Umbilical cord (tissue), 2 donors: ENCODE measurements around the gene EGFLAM. TPM values are rescaled to one million over a fixed set of nuclear protein-coding genes. Genes with fewer than 3 reads are reported as not detected.

Experiments used
- DNase-seq: peaks from one replicate; pipeline ENCODE4 v3.0.0-alpha.2; 2015; ENCODE audit warnings: low spot score
- total RNA-seq: library from RNA; depleted of rRNA; stranded (reverse); fragments of >200 nt; gene quantifications from one replicate; pipeline ENCODE4 v1.2.3, GENCODE V29; 2014; ENCODE audit warnings: low replicate concordance; ENCODE audit not compliant: insufficient read depth

EGFLAM gene
- total RNA-seq, 1 donor from 2014 or later = 6.0 TPM

DNA sequence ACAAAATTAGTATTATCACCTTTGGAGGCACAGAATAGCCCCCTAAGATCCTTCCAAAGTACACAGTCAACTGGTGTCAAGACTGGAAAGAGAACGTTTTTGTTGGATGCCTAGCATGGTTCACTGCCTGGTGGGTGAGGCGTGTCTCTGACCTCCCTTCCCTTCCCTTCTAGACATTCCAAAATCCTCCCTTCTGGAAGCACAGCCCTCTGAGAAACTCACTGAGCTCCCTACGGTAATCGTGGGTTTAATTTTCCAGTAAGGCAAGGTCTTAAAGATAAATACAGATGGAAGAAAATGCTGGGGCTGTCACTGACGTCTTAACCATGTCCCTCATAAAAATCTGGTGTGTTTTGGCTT, 159.3 kb downstream of the EGFLAM start:
- peak; percentile 25 for DNase-seq

DNA sequence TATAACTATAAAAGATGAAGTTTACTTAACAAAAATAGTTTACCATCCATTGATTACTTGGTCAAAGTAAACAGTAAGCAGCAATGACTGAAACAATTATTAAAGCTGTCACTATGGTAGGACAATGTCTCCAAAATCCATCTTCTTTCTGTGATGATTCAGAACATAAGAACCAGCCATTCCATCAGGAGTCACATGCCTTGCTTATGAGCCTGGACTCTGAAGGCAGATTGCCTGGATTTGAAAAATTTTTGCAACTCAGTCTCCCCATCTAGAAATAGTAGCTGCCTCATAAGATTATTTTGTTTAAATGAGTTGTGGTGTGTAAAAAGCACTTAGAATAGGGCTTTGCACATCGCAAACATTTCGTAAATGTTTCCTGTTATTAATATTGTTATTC, 161.9 kb downstream of the EGFLAM start:
- DNase-seq = no peak

- peak; percentile 67 for DNase-seq
Measured at GRCh38 chr5:38420691-38421390, 162.5 kb downstream of the EGFLAM start.

DNA sequence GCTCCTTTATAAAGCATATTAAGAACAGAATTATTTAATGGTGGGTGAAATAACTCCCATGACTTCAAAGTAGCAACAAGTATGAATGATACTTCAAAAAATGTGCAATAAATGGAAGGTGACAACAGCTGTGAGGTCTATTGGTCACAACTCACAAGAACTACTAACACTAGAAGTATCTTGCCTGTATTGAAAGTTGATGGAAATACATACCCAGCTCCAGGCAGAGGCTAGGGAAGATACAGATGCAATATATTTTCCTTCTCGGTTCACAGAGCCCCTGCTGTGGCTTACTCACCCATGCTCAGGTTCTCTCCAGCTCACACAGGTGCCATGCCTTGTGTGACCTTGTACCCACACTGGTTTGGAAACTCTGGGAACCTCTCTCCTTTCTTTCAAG, 164.3 kb downstream of the EGFLAM start:
- no peak for DNase-seq

DNA sequence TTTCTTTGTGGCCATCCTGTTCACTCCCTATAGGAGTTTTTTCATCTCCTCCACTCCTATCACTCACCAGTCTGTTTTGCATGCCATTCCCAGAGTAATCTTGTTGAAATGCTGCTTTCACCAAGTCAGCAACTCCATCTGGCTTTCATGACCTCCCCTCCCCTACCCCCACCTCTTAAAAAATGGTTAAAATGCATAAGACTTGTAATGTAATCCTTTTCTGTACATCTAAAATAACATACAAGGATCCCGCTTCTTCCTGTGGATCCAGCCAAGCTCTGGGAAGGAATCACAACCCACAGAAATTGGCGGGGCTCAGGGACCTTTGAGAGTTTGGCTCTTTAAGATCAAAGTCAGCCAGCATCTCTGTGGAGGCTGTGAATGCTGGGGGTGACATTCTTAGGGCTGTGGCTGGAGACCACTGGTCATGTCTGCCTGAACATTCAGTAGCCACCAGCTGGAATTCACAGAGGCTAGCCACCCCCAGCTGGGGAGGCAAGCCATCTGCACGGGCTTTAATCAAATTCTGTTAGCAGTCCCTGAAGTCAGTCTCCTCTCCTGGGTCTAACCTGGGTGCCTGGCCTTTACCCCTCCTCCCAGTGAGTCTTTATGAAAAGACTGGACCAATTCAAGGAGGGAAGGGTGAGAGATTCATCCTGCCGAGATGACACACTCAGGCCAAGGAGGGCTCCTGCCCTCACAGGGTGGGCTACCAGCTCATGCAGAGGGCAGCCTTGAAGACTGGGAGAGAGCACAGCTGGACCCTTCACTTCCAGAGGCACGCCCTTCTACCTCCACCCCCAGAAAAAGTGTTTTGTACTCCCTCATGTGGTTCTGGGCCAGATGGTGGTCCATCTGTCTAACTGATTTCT, 165.2 kb downstream of the EGFLAM start:
- no peak for DNase-seq

GRCh38 chr5:38424148-38425060, 166.0 kb downstream of the EGFLAM start:
- DNase-seq = no peak

GRCh38 chr5:38426490-38426889, 168.1 kb downstream of the EGFLAM start:
- DNase-seq = no peak

GRCh38 chr5:38426986-38427950, 168.9 kb downstream of the EGFLAM start:
- DNase-seq = no peak

DNA sequence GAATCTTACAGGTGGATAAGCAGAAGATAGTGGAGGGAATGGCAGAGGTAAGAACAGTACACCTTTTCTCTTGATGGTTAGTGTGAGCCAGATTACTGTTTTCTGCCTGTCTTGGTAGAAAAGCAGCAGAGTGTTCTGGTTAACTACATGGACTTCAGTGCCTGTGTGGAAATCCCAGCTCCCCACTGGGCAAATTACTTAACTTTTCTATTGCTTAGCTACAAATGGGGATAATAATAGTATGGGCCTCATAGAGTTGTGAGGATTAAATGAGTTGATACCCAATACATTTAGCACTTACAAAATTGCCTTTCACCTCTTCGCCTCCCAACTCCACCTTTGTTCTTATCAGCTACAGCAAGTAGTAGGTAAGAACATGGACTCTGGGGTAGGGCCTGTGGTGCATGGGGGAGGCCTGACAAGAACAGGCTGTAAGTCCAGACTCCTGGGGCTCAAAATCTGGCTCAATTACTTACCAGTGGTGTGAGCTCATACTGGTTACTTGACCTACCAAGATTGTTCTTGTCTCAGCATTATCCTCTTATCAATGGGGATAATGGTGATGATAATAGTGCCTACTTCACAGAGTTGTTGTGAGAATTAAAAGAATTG, 173.0 kb downstream of the EGFLAM start:
- DNase-seq = no peak

- DNase-seq = peak; percentile 93
Measured at GRCh38 chr5:38433160-38433861, 175.0 kb downstream of the EGFLAM start.

- peak; percentile 43 for DNase-seq
Measured at GRCh38 chr5:38434966-38435705, 176.8 kb downstream of the EGFLAM start.

DNA sequence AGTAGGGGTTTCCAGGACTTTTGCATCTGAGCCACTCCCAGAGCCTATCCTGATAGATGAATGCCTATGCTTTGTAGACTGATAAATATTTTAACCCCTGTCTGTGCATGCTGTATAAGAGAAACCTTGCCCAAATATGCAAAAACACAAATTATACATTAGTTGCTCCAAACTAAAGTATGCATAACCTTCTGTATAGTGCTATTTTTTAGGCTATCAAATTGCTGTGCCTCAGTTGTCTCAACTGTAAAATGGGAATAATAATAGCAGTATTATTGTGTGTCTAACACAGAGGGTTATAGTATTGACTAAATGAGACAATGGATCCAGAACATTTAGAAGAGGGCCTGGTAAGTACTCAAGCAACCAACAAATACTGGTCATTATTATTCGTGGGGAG, 180.4 kb downstream of the EGFLAM start:
- DNase-seq = no peak

DNA sequence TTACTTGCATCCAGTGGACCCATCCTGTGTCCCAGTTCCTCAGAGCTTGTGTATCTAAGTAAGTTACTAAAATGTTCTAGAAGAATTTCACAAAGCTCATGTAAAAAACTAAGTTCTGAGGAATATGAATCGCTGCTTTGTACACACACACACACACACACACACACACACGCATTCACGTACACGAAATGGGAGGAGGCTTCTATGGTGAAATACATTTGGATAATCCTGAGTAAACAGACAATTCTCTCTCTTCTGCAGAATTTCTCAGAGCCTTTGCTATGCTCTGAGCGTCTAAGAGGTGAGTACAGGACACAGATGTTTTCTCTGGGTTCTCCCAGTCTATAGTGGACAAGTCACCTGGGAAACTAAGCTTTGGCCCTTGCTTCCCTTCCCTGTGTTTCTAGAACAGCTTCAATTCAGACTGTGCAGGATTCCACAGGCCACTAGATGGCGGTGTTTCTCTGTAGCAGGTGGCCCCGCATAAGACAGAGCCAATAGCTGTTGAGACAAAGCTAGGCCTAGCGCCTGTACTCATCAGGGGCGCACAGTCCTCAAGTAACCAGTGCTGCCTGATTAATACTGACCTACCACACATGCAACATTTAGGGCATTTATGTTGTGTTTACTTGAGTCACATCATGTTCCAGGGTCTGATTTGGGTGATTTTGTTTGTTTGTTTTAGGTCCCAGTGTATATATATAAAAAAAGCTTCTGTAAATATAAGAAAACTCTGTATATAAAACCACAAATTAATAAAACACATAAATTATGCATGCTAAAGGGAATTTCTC, 183.3 kb downstream of the EGFLAM start:
- DNase-seq = peak; percentile 93

DNA sequence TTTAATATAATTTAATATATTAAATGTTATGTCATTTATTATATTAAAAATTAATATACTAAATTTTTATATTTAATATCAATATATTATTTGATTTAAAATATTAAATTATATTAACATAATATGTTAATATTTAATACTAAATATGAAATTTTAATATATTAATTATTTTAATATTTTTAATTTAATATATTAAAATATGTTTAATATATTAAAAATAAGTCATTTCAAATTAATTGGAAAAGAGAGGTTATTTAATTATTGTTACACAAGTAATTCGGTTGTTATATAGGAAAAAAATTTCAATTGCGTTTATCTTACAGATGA, 183.9 kb downstream of the EGFLAM start:
- no peak for DNase-seq

GRCh38 chr5:38443390-38443789, 185.0 kb downstream of the EGFLAM start:
- DNase-seq = no peak

- no peak for DNase-seq
Measured at GRCh38 chr5:38445374-38446028, 187.1 kb downstream of the EGFLAM start.

DNA sequence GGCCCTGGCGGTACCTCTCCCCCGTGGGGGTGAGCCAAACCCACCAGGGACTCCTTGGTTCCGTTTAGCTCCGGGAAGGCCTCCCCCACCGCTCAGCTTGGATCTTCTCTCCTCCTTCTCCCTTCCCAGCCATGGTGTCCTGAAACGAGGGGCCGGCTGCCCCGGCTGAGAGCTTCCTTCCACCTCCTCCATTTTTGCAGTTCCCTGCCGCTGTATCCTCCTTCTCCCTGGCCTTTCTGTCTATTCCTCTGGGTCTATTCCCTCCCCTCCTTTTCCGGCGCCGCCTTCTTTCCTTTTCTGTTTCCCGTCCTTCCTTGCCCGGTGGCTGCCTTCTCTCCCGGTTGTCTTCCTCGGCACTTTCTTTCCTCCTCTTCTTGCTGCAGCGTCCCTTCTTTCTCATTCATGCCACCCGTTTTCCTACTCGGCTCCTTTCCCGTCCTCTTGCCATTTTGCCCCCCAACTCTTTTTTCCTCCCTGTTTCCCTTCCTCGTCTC, 187.7 kb downstream of the EGFLAM start:
- DNase-seq = no peak

GRCh38 chr5:38447056-38447455, 188.7 kb downstream of the EGFLAM start:
- no peak for DNase-seq
